ENCODE results near the gene SUN2.
A peak's percentile ranks its signal among the peaks of the same experiment; 100 is the strongest.

Gene SUN2

DNA sequence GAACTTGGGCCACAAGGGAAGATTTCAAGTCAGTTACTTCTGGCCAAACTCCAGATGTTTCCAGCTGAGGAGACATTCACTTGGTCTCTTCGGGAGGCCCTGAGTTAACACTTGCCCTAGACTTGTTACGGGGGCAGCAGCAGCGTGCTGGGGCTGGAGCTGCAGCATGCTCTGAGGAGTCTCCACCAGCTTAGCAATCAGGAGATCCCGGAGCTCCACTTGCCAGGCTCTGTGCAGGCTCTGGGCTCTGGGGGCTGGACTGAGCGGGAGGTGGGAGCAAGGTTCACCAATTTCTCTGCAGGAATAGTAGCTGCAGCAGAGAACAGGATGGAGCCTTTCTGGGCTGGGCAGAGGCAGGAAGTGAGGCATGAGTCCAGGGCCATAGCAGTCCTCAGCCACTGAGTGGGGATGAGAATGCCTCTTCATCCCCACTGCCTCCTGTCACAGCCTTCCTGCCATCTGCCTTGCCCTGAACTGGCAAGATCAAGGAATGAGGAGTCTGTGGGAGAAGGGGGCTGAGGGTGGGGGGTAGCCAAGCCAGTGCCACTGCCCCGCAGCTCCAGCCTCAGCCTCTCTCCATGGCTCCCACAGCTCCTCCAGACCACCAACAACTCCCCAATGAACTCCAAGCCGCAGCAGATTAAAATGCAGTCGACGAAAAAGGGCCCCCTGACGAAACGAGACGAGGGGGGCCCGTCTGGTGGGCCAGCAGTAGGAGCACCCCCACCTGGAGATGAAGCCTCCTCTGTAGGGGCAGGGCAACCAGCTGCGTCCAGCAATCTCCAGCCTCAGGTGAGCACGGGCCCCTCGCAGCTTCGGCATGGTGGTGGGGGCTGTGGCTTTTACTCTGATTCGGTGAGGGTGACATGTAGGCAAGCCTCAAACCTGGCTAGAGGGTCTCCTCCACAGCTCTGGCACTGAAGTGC is 26.7 kb downstream of the SUN2 start:
- ChIA-PET POLR2A (no interaction called here), CTCF (interaction anchor here (0.8 to 1.9 kb wide), 5 partner anchors 11 to 40 kb away, joined by 3 to 6 read pairs (median 4); no protein-coding TSS in a partner anchor)
- TF ChIP-seq, protein P1, sequence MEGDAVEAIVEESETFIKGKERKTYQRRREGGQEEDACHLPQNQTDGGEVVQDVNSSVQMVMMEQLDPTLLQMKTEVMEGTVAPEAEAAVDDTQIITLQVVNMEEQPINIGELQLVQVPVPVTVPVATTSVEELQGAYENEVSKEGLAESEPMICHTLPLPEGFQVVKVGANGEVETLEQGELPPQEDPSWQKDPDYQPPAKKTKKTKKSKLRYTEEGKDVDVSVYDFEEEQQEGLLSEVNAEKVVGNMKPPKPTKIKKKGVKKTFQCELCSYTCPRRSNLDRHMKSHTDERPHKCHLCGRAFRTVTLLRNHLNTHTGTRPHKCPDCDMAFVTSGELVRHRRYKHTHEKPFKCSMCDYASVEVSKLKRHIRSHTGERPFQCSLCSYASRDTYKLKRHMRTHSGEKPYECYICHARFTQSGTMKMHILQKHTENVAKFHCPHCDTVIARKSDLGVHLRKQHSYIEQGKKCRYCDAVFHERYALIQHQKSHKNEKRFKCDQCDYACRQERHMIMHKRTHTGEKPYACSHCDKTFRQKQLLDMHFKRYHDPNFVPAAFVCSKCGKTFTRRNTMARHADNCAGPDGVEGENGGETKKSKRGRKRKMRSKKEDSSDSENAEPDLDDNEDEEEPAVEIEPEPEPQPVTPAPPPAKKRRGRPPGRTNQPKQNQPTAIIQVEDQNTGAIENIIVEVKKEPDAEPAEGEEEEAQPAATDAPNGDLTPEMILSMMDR (IDR thresholded peaks at IDR 0.05; ENCODE audit: insufficient read depth, low read length, missing control alignments) = no peak
- no peak overlapping the region for H3K4me3 ChIP-seq (ENCODE audit: low read depth, low read length)
- no peak for DNase-seq (ENCODE audit: low read depth, low spot score)

DNA sequence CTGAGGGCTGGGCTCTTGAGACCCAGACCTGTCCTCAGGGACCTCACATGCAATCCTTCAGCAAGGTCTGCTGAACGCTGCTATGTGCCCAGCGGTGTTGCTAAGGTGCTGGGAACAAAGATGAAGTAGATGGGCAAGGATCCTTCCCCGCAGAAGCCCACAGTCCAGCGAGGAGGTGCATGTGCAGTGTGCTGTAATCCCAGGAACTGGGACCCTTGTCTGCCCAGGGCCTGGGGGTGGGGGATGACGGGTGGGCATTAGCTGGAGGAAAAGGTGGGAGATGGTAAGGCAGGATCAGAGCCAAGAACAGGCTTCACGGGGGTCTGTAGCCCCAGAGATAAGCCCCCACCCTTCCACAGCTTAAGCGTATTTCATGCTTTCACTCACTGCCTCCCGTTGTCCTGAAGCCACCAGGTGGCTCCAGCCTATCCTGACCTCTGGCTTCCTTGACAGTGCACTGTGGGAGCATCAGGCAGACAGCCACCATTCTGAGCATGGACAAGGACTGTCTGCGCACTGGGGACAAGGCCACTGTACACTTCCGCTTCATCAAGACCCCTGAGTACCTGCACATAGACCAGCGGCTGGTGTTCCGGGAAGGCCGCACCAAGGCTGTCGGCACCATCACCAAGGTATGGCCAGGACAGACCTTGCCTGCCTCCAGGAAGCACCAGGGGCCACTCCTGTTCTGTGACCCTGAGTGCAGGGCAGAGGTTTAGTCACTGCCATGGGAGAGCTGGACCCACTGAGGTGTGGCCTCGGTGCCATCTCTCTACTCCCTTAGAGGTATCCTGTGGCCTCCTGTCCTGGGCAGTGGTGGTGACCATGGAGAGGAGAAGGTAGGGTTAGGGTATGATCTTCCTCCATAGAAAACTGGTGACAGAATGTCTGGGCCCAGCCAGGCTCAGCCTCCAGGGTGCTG is 28.0 kb downstream of the SUN2 start:
- TF ChIP-seq, protein P1 (IDR thresholded peaks at IDR 0.05; ENCODE audit: insufficient read depth, low read length, missing control alignments) = no peak
- ChIA-PET CTCF (interaction anchor here (1.0 to 1.9 kb wide), 2 partner anchors 10 to 13 kb away, joined by 3 to 6 read pairs; no protein-coding TSS in a partner anchor), POLR2A (no interaction called here)
- H3K4me3 ChIP-seq (ENCODE audit: low read depth, low read length) = no peak overlapping the region
- no peak for DNase-seq (ENCODE audit: low read depth, low spot score)

DNA sequence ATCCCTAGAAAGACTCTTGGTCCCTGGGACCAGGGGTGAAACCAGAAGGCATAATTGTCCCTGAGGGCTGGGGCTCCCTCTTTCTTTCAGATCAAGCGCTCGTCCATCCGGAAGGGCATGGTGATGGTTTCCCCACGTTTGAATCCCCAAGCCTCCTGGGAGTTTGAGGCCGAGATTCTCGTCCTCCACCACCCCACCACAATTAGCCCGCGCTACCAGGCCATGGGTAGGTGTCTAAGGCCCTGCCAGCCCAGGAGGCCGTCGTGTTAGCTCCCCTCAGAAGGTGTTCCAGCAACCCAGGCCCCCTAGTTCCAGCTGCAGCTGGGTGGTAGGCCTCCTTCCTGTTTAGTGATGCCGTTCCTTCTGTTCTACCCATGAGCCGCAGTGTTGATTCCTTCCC is 28.7 kb downstream of the SUN2 start:
- TF ChIP-seq, protein P1 (IDR thresholded peaks at IDR 0.05; ENCODE audit: insufficient read depth, low read length, missing control alignments) = no peak
- ChIA-PET POLR2A (no interaction called here), CTCF (interaction anchor here (1.4 to 5.0 kb wide), 2 partner anchors 8 to 28 kb away, joined by 3 to 52 read pairs; no protein-coding TSS in a partner anchor)
- no peak overlapping the region for H3K4me3 ChIP-seq (ENCODE audit: low read depth, low read length)
- DNase-seq (ENCODE audit: low read depth, low spot score) = no peak

DNA sequence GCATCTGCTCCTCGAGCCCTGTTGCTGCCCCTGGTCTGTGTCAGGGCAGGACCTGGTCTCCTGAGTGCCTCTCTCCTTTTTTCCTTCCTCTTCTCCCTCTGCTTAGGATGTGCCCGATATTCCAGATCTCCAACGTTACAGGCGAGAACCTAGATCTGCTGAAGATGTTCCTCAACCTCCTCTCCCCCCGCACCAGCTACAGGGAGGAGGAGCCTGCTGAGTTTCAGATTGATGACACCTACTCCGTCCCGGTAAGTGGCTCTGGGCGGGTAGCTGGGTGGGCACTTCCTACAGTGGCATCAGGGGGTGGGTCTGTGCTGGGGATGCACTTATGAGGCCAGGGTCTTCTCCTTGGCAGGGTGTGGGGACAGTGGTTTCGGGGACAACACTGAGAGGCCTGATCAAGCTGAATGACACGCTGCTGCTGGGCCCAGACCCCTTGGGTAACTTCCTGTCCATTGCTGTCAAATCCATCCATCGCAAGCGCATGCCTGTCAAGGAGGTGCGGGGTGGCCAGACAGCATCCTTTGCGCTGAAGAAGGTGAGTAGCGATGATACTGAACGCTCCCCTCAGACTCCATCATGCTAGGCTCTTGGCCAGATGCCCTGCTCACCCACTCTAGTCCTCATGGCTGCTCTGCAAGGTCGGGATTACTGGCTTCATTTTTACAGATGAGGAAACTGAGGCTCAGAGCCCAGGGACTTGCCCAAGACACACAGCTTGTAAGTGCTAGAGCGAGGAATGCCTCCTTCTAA is 29.7 kb downstream of the SUN2 start:
- POLR2A ChIA-PET = interaction anchor here (0.9 kb wide), 1 partner anchor 8 kb away, joined by 4 read pairs; no protein-coding TSS in a partner anchor
- TF ChIP-seq, protein P1 (IDR thresholded peaks at IDR 0.05; ENCODE audit: insufficient read depth, low read length, missing control alignments) = no peak
- no peak for DNase-seq (ENCODE audit: low read depth, low spot score)
- CTCF ChIA-PET = interaction anchor here (1.0 to 5.0 kb wide), 9 partner anchors 8 to 29 kb away, joined by 3 to 52 read pairs (median 7); partner anchors contain the start of gene GTPBP1
- H3K4me3 ChIP-seq (ENCODE audit: low read depth, low read length) = no peak overlapping the region

DNA sequence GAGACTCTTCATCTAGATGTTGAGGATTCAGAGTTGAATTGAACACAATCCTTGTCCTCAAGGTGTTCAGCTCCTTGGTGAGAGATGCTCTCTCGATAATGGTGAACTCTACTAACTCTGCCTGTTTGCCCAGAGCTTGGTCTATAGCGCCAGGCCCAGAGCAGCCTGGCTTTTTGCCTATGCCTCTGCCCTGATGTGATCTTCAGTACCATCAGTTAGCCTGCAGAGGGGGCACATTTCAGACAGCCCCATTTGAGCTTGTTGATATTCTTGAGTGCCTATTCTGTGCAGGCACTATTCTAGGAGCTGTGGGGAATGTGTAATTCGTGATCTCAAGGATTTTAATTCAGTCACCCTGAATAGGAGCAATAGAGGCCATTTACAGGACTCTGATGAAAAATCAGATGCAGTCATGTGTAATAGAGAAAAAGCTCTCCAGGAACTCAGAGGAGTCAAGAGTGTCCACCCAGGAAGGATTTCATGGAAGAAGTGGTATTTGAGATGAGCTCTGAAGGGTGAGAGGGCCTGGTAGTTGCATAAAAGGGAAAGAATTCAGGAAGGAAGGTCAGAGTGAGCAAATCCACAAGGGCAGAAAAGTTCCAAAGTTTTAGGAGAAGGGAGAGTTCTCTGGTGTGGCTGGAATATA is 30.7 kb downstream of the SUN2 start:
- TF ChIP-seq, protein P1 (IDR thresholded peaks at IDR 0.05; ENCODE audit: insufficient read depth, low read length, missing control alignments) = peak; percentile 53
- CTCF ChIA-PET = interaction anchor here (0.6 to 5.0 kb wide), 17 partner anchors 9 to 671 kb away, joined by 3 to 52 read pairs (median 4); partner anchors contain the start of genes GTPBP1 and TOMM22
- DNase-seq (ENCODE audit: low read depth, low spot score) = no peak
- no peak overlapping the region for H3K4me3 ChIP-seq (ENCODE audit: low read depth, low read length)
- POLR2A ChIA-PET = interaction anchor here (0.9 kb wide), 1 partner anchor 9 kb away, joined by 4 read pairs; no protein-coding TSS in a partner anchor

All from AG04449 (cell line).